Measurements from ENCODE around the gene CHRNA10.

The CHRNA10 gene, protein sequence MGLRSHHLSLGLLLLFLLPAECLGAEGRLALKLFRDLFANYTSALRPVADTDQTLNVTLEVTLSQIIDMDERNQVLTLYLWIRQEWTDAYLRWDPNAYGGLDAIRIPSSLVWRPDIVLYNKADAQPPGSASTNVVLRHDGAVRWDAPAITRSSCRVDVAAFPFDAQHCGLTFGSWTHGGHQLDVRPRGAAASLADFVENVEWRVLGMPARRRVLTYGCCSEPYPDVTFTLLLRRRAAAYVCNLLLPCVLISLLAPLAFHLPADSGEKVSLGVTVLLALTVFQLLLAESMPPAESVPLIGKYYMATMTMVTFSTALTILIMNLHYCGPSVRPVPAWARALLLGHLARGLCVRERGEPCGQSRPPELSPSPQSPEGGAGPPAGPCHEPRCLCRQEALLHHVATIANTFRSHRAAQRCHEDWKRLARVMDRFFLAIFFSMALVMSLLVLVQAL

GRCh38 chr11:3671334-3672254 is at the start of gene CHRNA10:
CHRNA10 (minus strand) TSS chr11:3671384; CDS start chr11:3671312, 72 bp downstream.
- DNase-seq: no peak

- no peak for DNase-seq
These were observed 41.1 kb upstream of the CHRNA10 start for GRCh38 chr11:3712274-3712673.

DNA sequence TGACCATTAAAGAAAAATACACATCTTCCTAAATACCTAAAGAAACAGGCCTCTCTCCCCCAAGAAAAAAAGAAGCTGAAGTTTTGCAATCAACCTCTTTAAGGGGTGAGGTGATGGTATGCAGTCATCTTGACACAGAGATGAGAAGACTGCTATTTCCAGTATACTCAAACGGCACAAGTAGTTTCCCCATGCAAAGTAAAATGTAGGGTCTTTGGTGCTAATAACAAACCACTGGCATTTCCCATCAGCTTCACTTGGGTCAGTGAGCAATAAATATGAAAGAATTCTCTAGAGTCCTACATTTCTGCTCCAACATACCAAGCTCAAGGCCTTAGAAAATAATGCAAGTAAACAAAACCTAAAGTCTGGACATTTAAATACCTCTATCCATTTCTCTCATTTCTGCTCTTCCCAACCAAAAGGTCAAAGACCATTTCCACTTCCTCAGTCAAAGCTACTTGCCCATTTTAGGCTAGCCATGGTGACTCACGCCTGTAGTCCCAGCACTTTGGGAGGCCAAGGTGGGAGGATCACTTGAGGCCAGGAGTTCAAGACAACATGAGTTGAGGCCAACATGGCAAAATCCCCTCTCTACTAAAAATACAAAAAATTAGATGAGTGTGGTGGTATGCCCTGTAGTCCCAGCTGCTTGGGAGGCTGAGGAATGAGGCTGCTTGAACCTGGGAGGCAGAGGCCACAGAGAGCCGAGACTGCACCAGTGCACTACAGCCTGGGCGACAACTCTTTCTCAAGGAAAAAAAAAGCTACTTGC is 39.5 kb upstream of the CHRNA10 start:
- DNase-seq: no peak

GRCh38 chr11:3709977-3710376 is 38.8 kb upstream of the CHRNA10 start:
- no peak for DNase-seq

DNA sequence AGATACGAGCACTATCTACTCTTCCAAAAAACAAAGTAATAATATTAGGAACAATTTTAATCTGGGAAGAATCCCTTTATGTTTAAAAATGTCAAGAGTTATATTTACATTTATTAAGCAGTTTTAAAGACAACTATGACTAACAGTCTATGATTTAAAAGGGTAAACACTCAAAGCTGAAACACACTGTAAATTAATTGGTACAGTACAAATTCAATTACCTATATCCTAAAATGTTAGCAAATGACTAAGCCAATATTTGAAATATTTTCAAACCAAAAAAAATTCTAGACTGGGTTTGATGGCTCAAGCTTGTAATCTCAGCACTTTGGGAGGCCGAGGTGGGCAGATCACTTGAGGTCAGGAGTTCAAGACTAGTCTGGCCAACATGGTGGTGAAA is 36.0 kb upstream of the CHRNA10 start:
- no peak for DNase-seq

GRCh38 chr11:3703383-3703782 is 32.2 kb upstream of the CHRNA10 start:
- no peak for DNase-seq

- DNase-seq: no peak
These were observed 29.7 kb upstream of the CHRNA10 start for GRCh38 chr11:3700910-3701309.

DNA sequence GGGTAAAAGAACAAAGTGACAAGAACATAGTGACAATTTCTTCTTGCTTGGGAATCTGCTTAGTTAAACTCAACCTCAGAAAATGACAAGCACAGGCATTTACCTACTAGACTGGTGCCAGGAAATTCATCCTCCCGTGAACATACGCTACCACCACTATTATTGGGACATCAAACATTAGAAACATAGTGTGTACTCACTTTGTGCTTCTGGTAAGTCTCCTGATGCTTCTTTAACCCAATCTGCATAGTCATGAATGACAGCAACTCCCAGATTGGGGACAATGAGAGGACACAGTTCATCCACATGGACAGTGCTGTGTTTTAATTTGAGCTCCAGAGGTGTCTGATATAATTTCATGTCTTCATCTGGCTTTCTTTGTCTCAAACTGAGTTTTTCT is 29.2 kb upstream of the CHRNA10 start:
- no peak for DNase-seq

GRCh38 chr11:3686751-3687150 is 15.6 kb upstream of the CHRNA10 start:
- DNase-seq: no peak

GRCh38 chr11:3685923-3686322 is 14.7 kb upstream of the CHRNA10 start:
- no peak for DNase-seq

- DNase-seq: no peak
These were observed 13.6 kb upstream of the CHRNA10 start for GRCh38 chr11:3684819-3685172.

GRCh38 chr11:3684129-3684818 is 13.1 kb upstream of the CHRNA10 start:
- no peak for DNase-seq

DNA sequence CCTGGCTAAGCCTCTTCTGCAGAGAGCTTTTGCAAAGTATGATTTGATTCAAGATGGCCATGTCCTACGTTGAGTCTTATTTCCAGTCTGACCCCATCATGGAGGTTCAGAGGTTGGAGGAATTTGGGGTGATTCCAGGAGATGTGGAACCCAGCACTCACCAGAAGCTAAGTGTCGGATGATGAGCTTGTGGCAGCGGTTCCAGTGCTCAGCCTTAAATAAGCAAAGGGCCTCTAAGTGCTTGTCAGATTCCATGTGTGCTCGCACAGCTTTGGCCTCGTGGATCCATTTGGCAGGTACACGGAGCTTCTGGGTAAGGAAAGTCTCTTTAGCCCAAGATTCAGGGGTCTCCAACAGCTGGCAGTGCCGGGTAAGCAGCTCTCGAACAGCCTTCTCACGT is 11.9 kb upstream of the CHRNA10 start:
- DNase-seq: no peak

DNA sequence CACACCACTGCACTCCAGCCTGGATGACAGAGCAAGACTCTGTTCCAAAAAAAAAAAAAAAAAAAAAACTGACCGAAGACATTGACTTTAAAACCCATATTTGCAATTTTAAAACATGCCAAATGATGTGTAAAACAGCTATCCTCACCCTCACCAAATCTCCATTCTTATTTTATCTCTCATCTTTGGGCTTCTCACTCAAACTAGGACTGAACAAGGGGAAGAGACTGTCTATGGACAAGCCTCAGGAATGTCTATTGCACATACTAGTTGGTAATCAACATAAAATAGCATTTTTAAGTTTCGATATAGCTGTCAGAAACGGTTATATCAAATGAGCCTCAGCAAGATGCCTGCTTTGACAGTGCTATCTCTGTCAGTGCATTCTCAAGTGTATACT is 7.9 kb upstream of the CHRNA10 start:
- no peak for DNase-seq

- DNase-seq: no peak
These were observed 4.8 kb upstream of the CHRNA10 start for GRCh38 chr11:3675971-3676370.

DNA sequence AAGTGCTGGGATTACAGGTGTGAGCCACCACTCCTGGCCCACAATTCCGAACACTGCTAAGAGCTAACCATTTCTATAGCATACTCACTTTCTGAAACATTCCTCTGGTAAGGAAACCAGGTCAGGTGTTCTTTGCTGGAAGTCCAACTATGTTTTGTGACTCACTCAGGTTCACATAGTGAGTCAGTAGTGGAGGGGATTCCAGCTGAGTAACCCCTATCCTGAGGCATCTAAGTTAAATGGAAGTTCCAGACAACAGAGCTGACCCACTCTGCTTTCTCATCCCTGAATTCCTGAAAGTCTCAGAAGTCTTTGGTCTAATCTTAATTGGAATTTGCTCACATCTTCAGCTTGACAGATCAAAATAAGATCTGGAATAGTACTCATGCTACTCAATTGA is 3.0 kb upstream of the CHRNA10 start:
- DNase-seq: no peak

DNA sequence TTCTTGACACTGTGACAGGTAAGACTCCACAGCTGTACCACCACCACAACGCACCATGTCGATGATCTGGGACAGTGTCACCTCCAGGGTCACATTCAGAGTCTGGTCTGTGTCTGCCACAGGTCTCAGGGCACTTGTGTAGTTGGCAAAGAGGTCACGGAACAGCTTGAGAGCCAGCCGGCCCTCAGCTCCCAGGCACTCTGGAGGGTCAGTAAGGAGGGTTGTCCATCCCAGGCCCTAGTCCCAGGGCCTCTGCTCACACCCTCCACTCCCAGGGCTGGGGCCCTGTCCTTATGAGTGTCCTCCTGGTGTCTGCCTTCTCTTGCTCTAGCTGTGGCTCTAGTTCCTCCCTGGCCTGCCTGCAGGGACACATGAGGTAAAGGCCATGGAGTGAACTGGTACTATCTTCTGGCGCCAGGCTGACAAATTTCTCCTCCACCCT is 1.4 kb downstream of the CHRNA10 start:
- no peak for DNase-seq

DNA sequence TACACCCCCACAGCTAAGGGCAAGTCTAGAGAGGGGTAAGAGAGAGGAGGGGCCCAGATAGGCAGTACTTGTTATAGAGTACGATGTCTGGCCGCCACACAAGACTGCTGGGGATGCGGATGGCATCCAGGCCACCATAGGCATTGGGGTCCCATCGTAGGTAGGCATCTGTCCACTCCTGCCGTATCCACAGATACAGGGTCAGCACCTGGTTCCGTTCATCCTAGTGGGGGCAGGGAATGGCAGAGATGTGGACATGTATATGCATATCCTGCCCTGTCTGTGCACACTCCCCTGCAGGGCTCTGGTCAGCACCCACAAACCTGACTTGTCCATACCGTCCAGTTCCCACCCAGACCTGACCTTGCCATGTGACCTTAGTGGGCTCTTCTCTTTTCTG is 2.1 kb downstream of the CHRNA10 start:
- DNase-seq: no peak

- no peak for DNase-seq
These were observed 3.8 kb downstream of the CHRNA10 start for GRCh38 chr11:3667149-3668035.

DNA sequence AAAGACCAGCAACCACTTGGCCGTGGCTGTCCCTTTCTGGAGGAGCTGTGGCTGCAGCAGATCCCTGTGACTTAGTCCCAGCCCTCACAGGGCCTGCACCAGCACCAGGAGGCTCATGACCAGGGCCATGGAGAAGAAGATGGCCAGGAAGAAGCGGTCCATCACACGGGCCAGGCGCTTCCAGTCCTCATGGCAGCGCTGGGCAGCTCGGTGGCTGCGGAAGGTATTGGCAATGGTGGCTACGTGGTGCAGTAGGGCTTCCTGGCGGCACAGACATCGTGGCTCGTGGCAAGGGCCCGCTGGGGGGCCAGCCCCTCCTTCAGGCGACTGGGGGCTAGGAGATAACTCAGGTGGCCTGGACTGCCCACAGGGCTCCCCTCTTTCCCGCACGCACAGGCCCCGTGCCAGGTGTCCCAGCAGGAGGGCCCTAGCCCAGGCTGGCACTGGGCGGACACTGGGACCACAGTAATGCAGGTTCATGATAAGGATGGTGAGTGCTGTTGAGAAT is 5.1 kb downstream of the CHRNA10 start:
- no peak for DNase-seq
